ENCODE data around the gene LRRC23. TPM values are rescaled to one million over a fixed set of nuclear protein-coding genes. Genes with fewer than 3 reads are reported as not detected.
"Not testable (repeated sequence)": the region's sequence is repeated elsewhere in the genome, so short reads cannot be mapped to it uniquely, and the experiment has no call there.

Gene LRRC23
- total and polyA plus RNA-seq, 2 experiments from 2014 or later = 2.4 to 9.1 TPM

- not testable (repeated sequence) for H3K36me3 ChIP-seq (ENCODE audit: insufficient read depth); H3K4me3 ChIP-seq; DNase-seq (ENCODE audit: low spot score); H3K36me3 Mint-ChIP-seq (ENCODE audit: low read depth); H3K4me1 Mint-ChIP-seq; H3K79me2 ChIP-seq (replicated peaks; ENCODE audit: insufficient read depth); H3K27me3 Mint-ChIP-seq (ENCODE audit: insufficient read depth, low read depth, poor library complexity); H4K20me1 ChIP-seq (replicated peaks; ENCODE audit: insufficient read depth); H3K9me3 Mint-ChIP-seq; ATAC-seq; H3K27me3 ChIP-seq (ENCODE audit: insufficient read depth); H3F3A ChIP-seq (replicated peaks; ENCODE audit: low read depth); H3K9me2 ChIP-seq (ENCODE audit: insufficient read depth); H3K27ac ChIP-seq (ENCODE audit: low read depth); H3K4me2 ChIP-seq; H3K27ac Mint-ChIP-seq; H2AFZ ChIP-seq; H3K4me3 Mint-ChIP-seq
- peaks cover 22% of the 10 kb centered on the region for H3K4me1 ChIP-seq (ENCODE audit: insufficient read depth)
Observed at GRCh38 chr12:6908141-6908540, 3.5 kb downstream of the LRRC23 start.

GRCh38 chr12:6909421-6910145 lies 5.0 kb downstream of the LRRC23 start:
- no peaks in the 10 kb centered on the region for H3K36me3 ChIP-seq (ENCODE audit: insufficient read depth)
- H3K4me2 ChIP-seq = no peak overlapping the region
- no peak for TF ChIP-seq ETS1 (IDR thresholded peaks at IDR 0.05)
- no peak for TF ChIP-seq CTCF (conservative IDR thresholded peaks at IDR 0.05; ENCODE audit: low read depth in 2 of 2)
- no peak for TF ChIP-seq STAT1 (IDR thresholded peaks at IDR 0.05; ENCODE audit: unreplicated experiment)
- TF ChIP-seq EZH2 (IDR thresholded peaks at IDR 0.05; ENCODE audit: low read depth, unreplicated experiment) = no peak
- TF ChIP-seq REST (IDR thresholded peaks at IDR 0.05; ENCODE audit: unreplicated experiment) = no peak
- no peak for TF ChIP-seq ZNF462 (CRISPR knock-in tag; IDR thresholded peaks at IDR 0.05)
- no peak for TF ChIP-seq NANOG (IDR thresholded peaks at IDR 0.05; ENCODE audit: borderline replicate concordance)
- TF ChIP-seq ZNF331 (CRISPR knock-in tag; IDR thresholded peaks at IDR 0.05; ENCODE audit: low read depth) = no peak

More at GRCh38 chr12:6909421-6910145, 5.0 kb downstream of the LRRC23 start:
- no peak overlapping the region for H3K27ac Mint-ChIP-seq
- Histone ChIP-seq H4K20me1 (replicated peaks; ENCODE audit: insufficient read depth) (no peaks in the 10 kb centered on the region), H3K27me3 (ENCODE audit: insufficient read depth) (no peaks in the 10 kb centered on the region), H3K4me3 (no peak overlapping the region), H3F3A (replicated peaks; ENCODE audit: low read depth) (peaks cover 10% of the 10 kb centered on the region; the same call in 1 of the 2 replicates), H3K27ac (ENCODE audit: low read depth) (no peak overlapping the region), H3K9me2 (ENCODE audit: insufficient read depth) (no peaks in the 10 kb centered on the region), H2AFZ (no peak overlapping the region), H3K4me1 (ENCODE audit: insufficient read depth) (peaks cover 20% of the 10 kb centered on the region), H3K79me2 (replicated peaks; ENCODE audit: insufficient read depth) (peaks cover under 1% of the 10 kb centered on the region; the same call in 1 of the 2 replicates)
- no peak for ATAC-seq
- no peak for DNase-seq (ENCODE audit: low spot score)
- H3K27me3 Mint-ChIP-seq (ENCODE audit: insufficient read depth, low read depth, poor library complexity) = peaks cover 11% of the 10 kb centered on the region
- no peaks in the 10 kb centered on the region for H3K36me3 Mint-ChIP-seq (ENCODE audit: low read depth)
- no peak overlapping the region for H3K4me3 Mint-ChIP-seq
- peaks cover 12% of the 10 kb centered on the region for H3K4me1 Mint-ChIP-seq
- H3K9me3 Mint-ChIP-seq = no peaks in the 10 kb centered on the region

Measured in GM23338 (cell line).